NCI-H2171 (cell line): ENCODE measurements around the gene NOX5.
A peak's percentile ranks its signal among the peaks of the same experiment; 100 is the strongest.
"Not testable (repeated sequence)": the region's sequence is repeated elsewhere in the genome, so short reads cannot be mapped to it uniquely, and the experiment has no call there.

ENCODE experiments used
- DNase-seq: peaks from one replicate; lab custom pipeline; 2025; lab: John Stamatoyannopoulos, UW

Gene NOX5

DNA sequence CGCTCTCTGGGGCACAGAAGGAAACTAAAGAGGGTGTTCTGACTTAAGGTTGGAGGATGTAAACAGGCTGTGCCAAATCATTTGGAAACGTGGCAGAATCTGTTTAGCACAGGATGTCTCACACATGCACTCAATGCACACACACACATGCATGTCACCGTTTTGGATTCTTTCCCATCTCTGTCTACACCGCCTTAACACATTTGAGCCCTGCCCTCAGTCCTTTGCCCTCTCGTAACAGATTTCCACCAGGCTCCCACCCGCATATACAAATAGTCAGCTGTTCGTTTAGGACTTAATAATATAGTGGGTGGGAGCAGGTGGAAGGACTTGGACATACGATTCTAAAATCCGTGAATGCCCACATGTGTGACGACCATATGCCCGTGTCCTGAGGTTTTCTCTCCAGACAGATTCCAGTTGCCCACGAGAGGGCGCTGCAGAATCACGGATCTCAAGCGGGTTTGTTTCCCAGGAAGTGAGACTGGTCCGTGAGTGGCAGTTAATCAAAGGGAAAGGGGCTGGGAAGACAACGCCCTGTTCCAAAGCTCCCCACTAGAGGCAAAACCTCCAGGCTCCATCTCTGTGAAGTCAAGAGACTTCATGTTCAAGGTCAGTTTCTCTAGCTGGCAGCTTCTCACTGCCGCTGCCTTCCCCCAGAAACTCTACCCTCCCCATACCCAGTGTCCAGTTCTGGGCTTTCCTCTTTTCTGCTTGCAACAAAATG lies 44.5 kb downstream of the NOX5 start:
- DNase-seq, result peak; percentile 91

- no peak for DNase-seq
These were observed 45.1 kb downstream of the NOX5 start for GRCh38 chr15:69059557-69059943.

- no peak for DNase-seq
These were observed 45.6 kb downstream of the NOX5 start for GRCh38 chr15:69060041-69060481.

GRCh38 chr15:69060744-69061143 lies 46.2 kb downstream of the NOX5 start:
- DNase-seq, result no peak

- no peak for DNase-seq
These were observed 46.9 kb downstream of the NOX5 start for GRCh38 chr15:69061414-69061842.

- DNase-seq, result no peak
These were observed 50.2 kb downstream of the NOX5 start for GRCh38 chr15:69064649-69065048.

- no peak for DNase-seq
These were observed 51.8 kb downstream of the NOX5 start for GRCh38 chr15:69066007-69066995.

DNA sequence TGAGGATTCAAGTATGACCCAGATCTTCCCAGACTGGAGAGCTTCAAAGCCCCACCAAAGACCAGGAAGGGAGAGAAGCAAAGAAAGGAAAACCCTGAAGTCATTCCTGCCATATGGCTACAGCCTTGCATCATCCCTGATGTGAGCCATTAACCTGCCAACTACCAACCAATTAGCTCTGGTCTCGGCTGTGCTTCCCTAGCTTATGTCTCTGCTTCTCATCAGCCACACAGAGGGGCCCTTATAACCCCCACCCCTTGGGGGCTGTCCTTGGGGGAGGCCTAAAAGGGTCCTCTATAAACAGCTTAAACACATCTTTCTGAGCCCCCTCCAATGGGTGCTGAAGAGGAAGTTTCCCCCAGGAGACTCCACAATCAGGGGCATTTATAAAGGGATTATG lies 52.8 kb downstream of the NOX5 start:
- peak; percentile 63 for DNase-seq

GRCh38 chr15:69068157-69068556 lies 53.7 kb downstream of the NOX5 start:
- no peak for DNase-seq

- not testable (repeated sequence) for DNase-seq
These were observed 54.8 kb downstream of the NOX5 start for GRCh38 chr15:69069290-69069689.

DNA sequence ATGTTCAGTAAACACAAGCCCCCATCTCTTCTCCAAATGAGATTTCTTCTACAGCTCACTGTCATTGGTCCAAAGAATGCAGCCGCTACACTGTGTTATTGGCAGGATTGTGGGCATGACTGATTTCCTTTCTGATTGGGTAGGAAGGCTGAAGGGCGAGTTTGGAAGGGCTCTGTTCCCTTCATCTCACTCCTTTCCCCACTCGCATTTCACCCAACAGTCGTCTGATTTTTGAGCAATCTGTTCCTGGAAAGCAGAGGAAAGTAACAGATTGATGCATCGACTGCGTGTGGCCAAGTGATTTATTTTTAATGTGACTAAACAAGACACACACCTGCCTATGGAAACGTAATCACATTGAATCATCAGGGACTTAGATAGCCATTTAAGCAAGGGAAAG lies 55.5 kb downstream of the NOX5 start:
- no peak for DNase-seq

GRCh38 chr15:69070396-69070795 lies 55.9 kb downstream of the NOX5 start:
- DNase-seq, result no peak

- DNase-seq, result no peak
These were observed 56.8 kb downstream of the NOX5 start for GRCh38 chr15:69071260-69071659.

DNA sequence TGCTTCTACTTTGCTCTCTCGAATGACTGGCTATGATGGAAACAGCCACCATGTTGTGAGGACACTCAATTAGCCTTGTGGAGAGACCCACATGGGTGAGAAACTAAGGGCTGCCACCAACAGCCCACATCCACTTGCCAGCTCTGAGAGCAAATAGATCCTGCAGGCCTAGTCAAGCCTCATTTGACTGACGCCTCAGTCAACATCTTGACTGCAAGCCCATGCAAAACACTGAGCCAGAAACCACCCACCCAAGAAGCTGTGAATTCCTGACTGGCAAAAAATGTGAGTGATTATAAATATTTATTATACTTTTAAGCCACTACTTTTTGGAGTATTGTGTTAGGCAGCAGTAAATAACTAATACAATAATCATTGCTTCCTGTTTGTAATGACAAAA lies 58.4 kb downstream of the NOX5 start:
- DNase-seq, result peak; percentile 43

DNA sequence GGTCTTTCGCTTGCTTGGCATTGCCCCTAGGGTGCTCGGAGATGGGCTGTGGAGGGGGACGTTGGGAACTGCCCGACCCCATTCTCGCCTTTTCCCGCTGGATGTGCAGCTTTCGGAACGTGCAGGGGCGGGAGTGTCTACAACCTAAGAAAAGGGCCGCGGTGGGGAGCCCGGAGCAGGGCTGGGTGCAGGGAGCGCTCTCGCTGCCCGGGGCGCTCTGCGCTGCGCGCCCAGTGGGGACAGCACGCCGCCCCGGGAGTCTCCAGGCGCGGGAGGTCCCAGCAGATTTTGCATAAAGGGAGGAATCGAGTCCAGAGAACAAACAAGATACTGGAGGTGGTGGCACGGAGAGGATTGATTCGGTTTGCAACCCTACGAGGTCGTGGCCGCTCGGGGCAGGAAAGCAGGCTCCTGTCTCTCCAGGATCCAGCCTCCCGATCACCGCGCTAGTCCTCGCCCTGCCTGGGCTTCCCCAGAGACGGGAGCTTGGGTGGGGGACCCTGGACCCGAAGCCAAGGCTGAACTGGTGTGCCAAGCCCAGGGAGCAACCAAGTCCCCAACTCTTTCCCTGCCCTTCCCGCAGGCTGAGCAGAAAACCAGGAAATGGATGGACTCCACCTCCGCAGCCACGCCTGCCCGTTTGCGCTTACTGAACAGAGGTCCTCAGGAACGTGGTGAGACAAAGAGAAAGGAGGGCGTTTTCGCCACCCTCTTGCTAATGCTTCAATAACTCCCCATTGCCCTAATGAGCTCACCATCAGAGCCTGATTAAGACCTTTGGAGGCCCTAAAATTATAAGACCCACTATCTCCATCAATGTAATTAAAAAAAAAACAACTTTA lies 59.7 kb downstream of the NOX5 start:
- peak; percentile 82 for DNase-seq

- peak; percentile 33 for DNase-seq
These were observed 60.3 kb downstream of the NOX5 start for GRCh38 chr15:69074843-69075224.

DNA sequence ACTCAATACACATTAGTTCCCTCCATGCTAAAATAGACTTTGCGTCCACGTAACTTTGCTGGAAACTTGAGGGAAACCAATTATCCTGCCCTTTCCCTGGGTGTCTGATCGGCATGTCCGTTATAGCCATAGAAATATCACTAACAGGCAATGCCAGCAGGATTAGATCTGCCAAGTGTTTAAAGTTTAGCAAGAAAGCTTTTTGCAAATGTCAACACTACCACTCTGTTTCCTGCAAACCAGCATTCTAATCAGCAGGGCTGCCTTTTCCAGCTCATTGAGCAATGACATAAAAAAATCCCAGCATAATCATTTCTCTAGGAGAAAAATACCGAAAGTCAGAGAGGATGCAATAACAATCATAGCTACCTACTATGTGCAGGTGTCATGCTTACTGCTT lies 60.9 kb downstream of the NOX5 start:
- no peak for DNase-seq

- DNase-seq, result no peak
These were observed 62.3 kb downstream of the NOX5 start for GRCh38 chr15:69076756-69077155.

GRCh38 chr15:69078638-69079037 lies 64.1 kb downstream of the NOX5 start:
- DNase-seq, result no peak

- DNase-seq, result no peak
These were observed 66.1 kb downstream of the NOX5 start for GRCh38 chr15:69080295-69081248.
